AG09319 (cell line): Measurements from ENCODE around the gene WT1.

Experiments used
- DNase-seq: peaks from one replicate; pipeline ENCODE4 v3.0.0-alpha.2; 2010; ENCODE audit warnings: low read depth; ENCODE audit errors: extremely low read depth
- TF ChIP-seq, protein P1 (sequence below): IDR thresholded peaks from 2 replicates; pipeline ENCODE4 v1.5.1; 2011; ENCODE audit warnings: low read depth, mild to moderate bottlenecking, inconsistent platforms, low read length, moderate library complexity

WT1 gene

DNA sequence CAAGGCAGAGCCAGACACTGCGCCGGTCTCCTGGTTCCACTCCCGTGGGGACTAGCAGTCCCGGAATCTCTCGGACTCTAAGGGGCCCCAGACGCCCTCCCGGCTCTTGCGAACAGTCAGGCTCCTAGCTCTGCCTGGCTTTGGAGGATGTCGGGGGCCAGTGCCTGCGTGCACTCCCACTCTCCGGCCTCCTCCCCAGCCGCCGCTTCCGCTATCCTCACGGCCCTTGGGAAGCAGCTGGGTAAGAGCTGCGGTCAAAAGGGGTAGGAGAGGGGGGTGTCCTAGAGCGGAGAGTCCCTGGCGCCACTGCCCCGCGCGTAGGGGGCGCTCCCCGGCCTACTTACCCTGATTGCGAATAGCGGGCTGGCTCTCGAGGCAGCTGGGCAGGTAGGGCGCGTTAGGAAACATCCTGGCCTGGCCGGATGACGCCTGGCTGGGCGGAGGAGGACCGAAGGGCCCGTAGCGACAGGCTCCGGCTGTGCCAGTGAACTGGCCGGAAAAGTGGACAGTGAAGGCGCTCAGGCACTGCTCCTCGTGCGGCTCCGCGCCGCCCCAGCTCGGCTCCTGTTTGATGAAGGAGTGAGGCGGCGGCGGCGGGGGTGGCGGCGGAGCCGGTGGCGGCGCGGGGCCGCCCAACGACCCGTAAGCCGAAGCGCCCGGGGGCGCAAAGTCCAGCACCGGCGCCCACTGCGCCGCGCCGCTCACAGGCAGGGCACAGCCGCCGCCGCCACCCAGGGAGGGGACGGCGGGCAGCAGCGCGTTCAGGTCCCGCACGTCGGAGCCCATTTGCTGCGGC, 785 bp downstream of the WT1 start:
- no peak for DNase-seq

DNA sequence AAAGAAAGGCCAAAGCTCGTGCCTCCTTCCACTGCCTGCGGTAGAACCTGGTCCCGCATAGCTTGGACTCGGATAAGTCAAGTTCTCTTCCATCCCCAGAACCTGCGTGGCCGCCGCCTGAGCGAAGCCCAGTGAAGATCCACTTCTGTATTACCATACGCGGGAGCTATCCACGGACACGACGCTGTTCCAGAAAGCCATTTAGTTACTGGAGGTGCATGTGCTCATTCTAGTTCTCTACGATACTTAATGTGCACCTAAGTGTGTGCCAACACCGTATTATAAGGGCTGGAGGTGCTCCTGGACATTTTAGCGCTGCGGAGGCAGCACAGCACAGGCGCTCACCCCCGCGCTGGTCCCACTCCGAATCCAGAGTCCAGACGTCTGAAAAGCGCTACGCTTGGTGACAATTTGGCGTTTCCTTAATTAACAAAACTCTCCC, 1.4 kb downstream of the WT1 start:
- TF ChIP-seq, protein P1, sequence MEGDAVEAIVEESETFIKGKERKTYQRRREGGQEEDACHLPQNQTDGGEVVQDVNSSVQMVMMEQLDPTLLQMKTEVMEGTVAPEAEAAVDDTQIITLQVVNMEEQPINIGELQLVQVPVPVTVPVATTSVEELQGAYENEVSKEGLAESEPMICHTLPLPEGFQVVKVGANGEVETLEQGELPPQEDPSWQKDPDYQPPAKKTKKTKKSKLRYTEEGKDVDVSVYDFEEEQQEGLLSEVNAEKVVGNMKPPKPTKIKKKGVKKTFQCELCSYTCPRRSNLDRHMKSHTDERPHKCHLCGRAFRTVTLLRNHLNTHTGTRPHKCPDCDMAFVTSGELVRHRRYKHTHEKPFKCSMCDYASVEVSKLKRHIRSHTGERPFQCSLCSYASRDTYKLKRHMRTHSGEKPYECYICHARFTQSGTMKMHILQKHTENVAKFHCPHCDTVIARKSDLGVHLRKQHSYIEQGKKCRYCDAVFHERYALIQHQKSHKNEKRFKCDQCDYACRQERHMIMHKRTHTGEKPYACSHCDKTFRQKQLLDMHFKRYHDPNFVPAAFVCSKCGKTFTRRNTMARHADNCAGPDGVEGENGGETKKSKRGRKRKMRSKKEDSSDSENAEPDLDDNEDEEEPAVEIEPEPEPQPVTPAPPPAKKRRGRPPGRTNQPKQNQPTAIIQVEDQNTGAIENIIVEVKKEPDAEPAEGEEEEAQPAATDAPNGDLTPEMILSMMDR = no peak
- no peak for DNase-seq

More for the DNA sequence above, 785 bp downstream of the WT1 start:
- TF ChIP-seq, protein P1 = no peak

DNA sequence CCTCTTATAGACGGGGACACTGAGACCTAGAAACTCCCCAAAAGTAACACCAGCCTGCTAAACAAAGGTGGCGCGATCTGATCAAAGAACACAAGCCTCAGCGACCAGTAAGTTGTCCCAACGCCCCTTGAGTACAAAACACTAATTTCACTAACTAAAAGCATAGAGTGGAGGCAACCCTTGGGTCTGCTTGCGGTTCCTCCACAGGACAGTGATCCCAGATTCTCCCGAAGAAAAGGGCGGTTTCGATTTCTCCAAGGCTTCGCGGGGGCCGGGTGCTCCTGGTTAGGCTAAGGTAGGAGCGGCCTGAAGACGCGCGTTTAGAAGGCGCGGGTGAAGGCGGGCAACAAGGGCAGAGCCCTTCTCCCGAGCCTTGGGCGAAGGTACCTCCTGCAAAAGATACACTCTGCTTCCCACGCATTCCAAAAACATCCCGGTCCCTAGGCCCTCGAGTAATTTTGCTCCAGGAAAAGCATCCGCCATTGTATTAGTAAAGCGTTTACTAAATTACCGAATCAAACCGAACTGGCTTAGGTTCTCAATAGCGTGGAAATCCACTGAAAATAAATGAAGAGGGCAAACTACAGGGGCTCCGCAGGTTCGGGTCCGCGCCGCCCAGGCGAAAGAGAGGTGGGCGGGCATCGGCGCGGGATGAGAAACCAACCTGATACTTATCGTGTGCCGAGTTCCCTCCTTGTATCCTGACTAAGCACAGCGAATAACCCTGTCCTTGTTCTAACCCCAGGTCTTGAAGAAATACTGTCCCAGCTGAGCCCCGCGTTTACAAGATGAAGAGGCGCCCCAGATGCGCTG, 2.0 kb downstream of the WT1 start:
- DNase-seq = no peak
- TF ChIP-seq, protein P1 = no peak

DNA sequence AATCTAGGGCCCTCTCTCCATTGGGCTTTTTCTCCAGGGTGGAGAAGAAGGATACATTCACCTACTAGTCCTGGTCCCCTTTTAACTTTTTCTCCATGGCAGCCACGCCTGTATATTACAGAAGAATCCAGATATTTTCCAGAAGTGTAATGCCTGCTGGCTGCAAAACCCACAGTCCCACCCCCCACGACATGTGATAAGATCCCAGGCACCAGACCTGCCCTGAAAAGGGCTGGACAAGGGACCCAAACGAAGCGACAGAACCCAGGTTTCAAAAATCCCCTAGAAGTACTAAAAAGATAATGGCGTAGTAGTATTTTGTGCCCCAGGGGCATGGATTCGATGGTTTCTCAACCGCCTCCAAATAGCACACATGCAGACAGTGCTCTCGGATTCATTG, 2.8 kb downstream of the WT1 start:
- DNase-seq = no peak
- TF ChIP-seq, protein P1 = no peak

DNA sequence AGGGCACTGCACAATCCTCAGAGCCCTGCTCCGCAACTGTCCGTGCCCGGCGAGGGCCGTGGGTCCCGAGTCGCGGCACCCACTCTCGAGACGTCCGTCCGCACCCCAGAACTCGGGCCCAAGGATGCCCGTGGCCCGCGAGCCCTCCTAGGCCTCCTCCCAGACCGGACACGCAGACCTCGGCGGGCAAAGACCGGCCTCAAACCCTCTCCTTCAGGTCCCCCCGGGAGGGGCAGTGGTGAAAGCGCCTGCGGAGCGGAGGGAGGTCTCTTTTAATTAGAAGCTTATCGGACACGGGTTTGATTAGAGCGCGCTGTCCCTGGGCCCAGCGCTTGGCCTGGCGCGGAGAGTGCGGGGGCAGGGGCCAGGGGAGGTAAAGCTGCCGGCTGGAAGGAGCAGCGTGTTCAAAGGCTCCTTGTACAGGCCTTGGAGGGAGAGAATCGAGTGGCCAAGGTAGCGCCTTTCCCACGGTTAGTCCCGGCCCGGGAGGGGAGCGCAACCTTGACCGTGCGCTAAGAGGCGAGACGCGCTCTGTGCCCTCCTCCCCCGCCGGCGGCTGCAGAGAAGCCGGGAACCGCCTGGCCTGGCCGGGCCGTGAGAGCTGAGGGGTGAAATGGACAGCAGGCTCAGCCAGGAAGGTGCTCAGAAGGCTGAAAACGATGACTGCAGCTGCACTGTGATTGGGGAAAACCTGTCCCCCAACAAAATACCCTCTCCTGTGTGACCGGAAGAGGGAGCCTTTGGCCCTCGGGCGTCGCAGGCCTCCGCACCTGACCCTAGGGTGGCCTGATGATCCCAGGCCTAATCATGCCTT, 4.6 kb downstream of the WT1 start:
- TF ChIP-seq, protein P1 = peak; percentile 11
- DNase-seq = no peak

DNA sequence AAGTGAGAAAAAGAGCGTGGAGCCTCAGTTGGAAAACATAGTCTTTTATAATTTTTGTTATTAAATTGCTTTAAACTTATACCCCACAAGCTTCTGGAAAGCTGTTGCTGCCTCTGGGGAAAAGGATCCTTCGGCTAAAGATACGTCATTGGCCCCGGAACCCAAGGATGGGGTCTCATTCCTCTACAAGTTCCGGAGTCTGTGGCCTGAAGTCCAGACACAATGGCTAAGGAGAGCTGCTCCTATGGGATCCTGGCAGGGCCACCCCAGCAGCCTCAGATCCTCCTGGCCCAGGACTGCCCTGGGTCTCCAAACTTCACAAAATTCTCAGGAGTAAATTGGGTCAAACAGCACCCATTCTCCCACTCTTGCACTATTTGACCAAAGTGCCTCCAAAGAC, 5.9 kb downstream of the WT1 start:
- TF ChIP-seq, protein P1 = no peak

More for the DNA sequence above, 5.9 kb downstream of the WT1 start:
- DNase-seq = no peak
